Measurements from ENCODE around the gene CAPN15. TPM values are rescaled to one million over a fixed set of nuclear protein-coding genes. Genes with fewer than 3 reads are reported as not detected.
A peak's percentile ranks its signal among the peaks of the same experiment; 100 is the strongest.
"Not testable (repeated sequence)": the region's sequence is repeated elsewhere in the genome, so short reads cannot be mapped to it uniquely, and the experiment has no call there.

CAPN15 gene
- total RNA-seq, 6 experiments from 2014 or later, result 35.3 to 41.4 (median 40.2) TPM

- Mint-ChIP-seq H3K4me1 (ENCODE audit: low read depth) (no peaks in the 10 kb centered on the region), H3K27ac (no peak overlapping the region), H3K4me3 (no peak overlapping the region), H3K27me3 (ENCODE audit: insufficient read depth) (peaks cover 4% of the 10 kb centered on the region), H3K9me3 (no peaks in the 10 kb centered on the region), H3K36me3 (ENCODE audit: low read depth) (no peaks in the 10 kb centered on the region)
- no peak for DNase-seq
- no peak for TF ChIP-seq CTCF (IDR thresholded peaks at IDR 0.05)
These were observed 36.7 kb upstream of the CAPN15 start for GRCh38 chr16:490768-491167.

DNA sequence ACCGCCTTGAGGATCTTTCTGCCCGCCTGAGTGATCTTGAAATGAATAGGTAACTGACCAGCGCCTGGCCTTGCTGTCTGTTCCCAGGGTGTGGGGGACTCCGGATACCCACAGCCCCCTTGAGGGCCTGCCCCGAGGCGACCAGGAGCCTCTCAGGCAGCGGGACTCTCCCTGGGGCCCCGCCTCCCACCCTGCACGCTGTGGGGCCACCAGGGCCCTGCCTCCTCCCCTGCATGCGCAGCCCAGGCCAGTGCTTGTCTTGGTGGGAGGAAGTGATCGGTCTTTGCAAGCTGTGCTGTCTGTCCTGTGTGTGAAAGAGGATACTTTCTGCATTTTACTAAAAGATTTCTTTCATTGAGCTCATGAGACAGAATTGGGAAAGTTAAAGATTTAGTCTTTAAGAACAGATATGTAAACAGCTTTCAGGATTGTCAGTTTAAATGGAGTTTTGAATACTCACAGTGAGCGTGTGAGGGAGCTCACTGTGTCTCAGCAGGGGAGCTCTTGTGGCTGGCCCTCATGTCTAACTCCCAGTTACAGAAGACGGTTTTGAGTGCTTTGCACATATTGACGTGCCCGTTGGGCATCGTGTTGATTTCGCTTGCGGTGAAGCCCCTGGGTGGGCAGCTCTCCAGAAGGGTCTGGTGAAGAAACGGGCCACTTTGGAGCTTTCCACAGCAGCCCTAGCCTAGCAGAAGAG lies 36.1 kb upstream of the CAPN15 start:
- Mint-ChIP-seq H3K9me3 (no peaks in the 10 kb centered on the region), H3K4me3 (no peak overlapping the region), H3K27ac (no peak overlapping the region; the same call in 1 of the 2 replicates), H3K27me3 (ENCODE audit: insufficient read depth) (peaks cover 4% of the 10 kb centered on the region), H3K4me1 (ENCODE audit: low read depth) (no peaks in the 10 kb centered on the region), H3K36me3 (ENCODE audit: low read depth) (no peaks in the 10 kb centered on the region)
- TF ChIP-seq CTCF (IDR thresholded peaks at IDR 0.05), result no peak
- no peak for DNase-seq

DNA sequence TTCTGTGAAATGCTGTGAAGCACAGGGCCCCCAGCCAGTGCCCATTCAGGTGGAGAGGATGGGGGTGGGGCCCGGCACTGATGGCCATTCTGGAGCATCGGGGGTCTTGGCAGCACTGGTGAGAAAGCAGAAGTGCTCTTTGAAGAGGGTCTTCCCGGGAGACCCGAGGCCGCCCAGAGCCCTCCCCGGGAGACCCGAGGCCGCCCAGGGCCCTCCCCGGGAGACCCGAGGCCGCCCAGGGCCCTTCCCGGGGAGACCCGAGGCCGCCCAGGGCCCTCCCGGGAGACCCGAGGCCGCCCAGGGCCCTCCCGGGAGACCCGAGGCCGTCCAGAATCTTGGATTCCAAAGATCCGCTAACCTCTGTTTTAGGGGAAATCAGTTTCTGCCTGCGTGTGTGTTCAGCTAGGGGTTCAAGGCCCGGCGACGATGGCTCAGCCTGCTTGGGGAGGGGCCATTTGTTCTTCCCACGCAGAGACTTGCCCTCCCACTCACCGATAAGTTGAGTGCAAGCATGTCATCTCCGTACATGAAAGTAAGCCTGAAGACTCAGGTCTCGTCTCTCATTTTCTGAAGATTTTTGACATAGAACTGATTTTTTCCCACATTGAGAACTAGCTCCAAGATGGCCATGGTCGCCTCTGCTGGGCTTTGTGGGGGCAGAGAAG lies 35.2 kb upstream of the CAPN15 start:
- DNase-seq, result no peak
- Mint-ChIP-seq H3K27me3 (ENCODE audit: insufficient read depth) (peaks cover 4% of the 10 kb centered on the region), H3K4me1 (ENCODE audit: low read depth) (no peaks in the 10 kb centered on the region), H3K4me3 (no peak overlapping the region), H3K36me3 (ENCODE audit: low read depth) (no peaks in the 10 kb centered on the region), H3K9me3 (no peaks in the 10 kb centered on the region), H3K27ac (no peak overlapping the region)
- TF ChIP-seq CTCF (IDR thresholded peaks at IDR 0.05), result no peak

DNA sequence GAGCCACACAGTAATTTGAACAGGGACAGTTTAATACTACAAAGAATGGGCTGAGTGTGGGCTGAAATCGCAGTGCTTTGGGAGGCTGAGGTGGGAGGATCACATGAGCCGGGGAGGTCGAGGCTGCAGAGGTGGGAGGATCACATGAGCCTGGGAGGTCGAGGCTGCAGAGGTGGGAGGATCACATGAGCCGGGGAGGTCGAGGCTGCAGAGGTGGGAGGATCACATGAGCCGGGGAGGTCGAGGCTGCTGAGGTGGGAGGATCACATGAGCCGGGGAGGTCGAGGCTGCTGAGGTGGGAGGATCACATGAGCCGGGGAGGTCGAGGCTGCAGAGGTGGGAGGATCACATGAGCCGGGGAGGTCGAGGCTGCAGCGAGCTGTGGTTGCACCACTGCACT lies 32.8 kb upstream of the CAPN15 start:
- H3K27me3 Mint-ChIP-seq (ENCODE audit: insufficient read depth); DNase-seq; H3K36me3 Mint-ChIP-seq (ENCODE audit: low read depth); H3K4me1 Mint-ChIP-seq (ENCODE audit: low read depth); H3K27ac Mint-ChIP-seq; H3K4me3 Mint-ChIP-seq; H3K9me3 Mint-ChIP-seq: not testable (repeated sequence)

DNA sequence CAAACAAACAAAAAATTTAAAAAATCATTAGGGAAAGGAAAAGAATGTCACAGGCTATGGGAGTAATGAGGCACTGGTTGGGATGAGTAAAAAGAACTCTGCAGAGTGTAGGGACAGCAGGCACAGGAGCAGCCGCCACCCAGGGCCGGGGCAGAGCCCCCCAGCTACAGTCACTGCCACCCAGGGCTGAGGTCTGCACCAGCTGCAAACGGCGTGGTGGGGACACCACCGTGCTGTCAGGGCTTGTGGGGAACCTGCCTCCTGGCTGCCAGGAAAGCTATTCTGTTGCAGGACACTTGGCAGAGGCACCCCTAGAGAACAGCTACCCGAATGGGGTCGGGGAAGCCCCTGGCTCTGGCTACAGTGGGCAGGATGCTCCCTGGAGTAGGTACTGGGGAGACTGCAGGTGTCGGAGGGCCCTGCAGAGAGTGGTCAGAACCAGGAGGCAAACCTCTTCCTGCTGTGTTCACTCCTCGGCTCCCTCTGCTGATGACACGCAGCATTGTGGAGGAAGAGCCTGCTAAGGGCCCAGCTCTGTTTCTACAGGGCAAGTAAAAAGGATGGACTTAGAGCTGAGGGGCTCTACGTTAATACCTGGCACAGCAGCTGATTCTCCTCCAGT lies 32.3 kb upstream of the CAPN15 start:
- no peak overlapping the region for H3K4me3 Mint-ChIP-seq
- no peak overlapping the region for H3K27ac Mint-ChIP-seq
- peak; percentile 67 for TF ChIP-seq CTCF (IDR thresholded peaks at IDR 0.05)
- no peaks in the 10 kb centered on the region for H3K36me3 Mint-ChIP-seq (ENCODE audit: low read depth)
- DNase-seq, result peak; percentile 29
- H3K9me3 Mint-ChIP-seq, result no peaks in the 10 kb centered on the region
- H3K27me3 Mint-ChIP-seq (ENCODE audit: insufficient read depth), result peaks cover 4% of the 10 kb centered on the region
- H3K4me1 Mint-ChIP-seq (ENCODE audit: low read depth), result no peaks in the 10 kb centered on the region
